K562 (cell line): ENCODE results near the gene PTPN12. TPM values are rescaled to one million over a fixed set of nuclear protein-coding genes. Genes with fewer than 3 reads are reported as not detected.
A peak's percentile ranks its signal among the peaks of the same experiment; 100 is the strongest.

ENCODE experiments used
- ATAC-seq: fragments of 200-7000 bp; cut with Tn5 transposase; 3 replicates; pipeline ENCODE4 v1.9.1; 2020; ENCODE audit warnings: moderate library complexity
- BruUV-seq: library from RNA; stranded (reverse); fragments of 400-500 nt; replicated peaks from 2 replicates; lab custom pipeline; 2021; lab: Mats Ljungman, UMichigan
- CTCF ChIA-PET: fragments of 300-600 bp; formaldehyde crosslinking; extraction: SDS; loops from one replicate; lab custom pipeline; 2021; ENCODE audit warnings: low intra/inter-chr PET ratio; lab: Yijun Ruan, JAX
- POLR2A ChIA-PET: fragments of 300-600, 350-650 bp; sonication (Branson Sonifier 250); formaldehyde crosslinking; extraction: SDS; loops from one replicate; lab custom pipeline; 2021; ENCODE audit warnings: antibody characterized with exemption, inconsistent platforms; lab: Yijun Ruan, JAX
- DNase-seq, 4 experiments: peaks; one replicate each; pipeline versions ENCODE4 v3.0.0 to v3.0.0-alpha.2; 2011 to 2018; ENCODE audit warnings: low spot score in 3 of 4, mixed read lengths in 3 of 4; ENCODE audit errors: extremely low read depth in 1 of 4
- FAIRE-seq: peaks from 2 replicates; lab custom pipeline; 2011; peaks lifted over from hg19 to GRCh38; lab: Jason Lieb, UNC
- H2AFZ ChIP-seq: 2 replicates; pipeline ENCODE4 v1.6.0; 2011; ENCODE audit warnings: low read depth, low read length, control low read depth, inconsistent platforms
- H3K27ac ChIP-seq: fragments of 200-600 bp; 3 replicates; pipeline ENCODE4 v1.8.0; 2011; ENCODE audit warnings: low read depth, mild to moderate bottlenecking, control low read depth, inconsistent platforms, low read length, moderate library complexity, mixed read lengths; ENCODE audit errors: extremely low read depth
- H3K27me3 ChIP-seq, 2 experiments: fragments of 300-600 bp in 1 of 2; 2 replicates in 1 of 2; 3 replicates in 1 of 2; pipeline versions ENCODE4 v1.6.0 to v1.8.0; 2011; ENCODE audit warnings: inconsistent platforms in 2 of 2, low read length in 2 of 2, mild to moderate bottlenecking in 1 of 2, mixed read lengths in 1 of 2, moderate library complexity in 1 of 2; ENCODE audit not compliant: control insufficient read depth in 2 of 2, insufficient read depth in 2 of 2
- H3K36me3 ChIP-seq: fragments of 300-600 bp; 3 replicates; pipeline ENCODE4 v1.8.0; 2011; ENCODE audit warnings: mild to moderate bottlenecking, low read length, inconsistent platforms; ENCODE audit not compliant: control insufficient read depth, insufficient read depth
- H3K4me1 ChIP-seq, 2 experiments: fragments of 200-600 bp in 1 of 2; replicated peaks in 1 of 2; 2 replicates in 1 of 2; 3 replicates in 1 of 2; pipeline versions ENCODE4 v1.5.1 to v1.8.0; 2011; ENCODE audit warnings: inconsistent platforms in 2 of 2, low read length in 2 of 2, mild to moderate bottlenecking in 1 of 2, mixed read lengths in 1 of 2, moderate library complexity in 1 of 2; ENCODE audit not compliant: control insufficient read depth in 2 of 2, insufficient read depth in 2 of 2
- H3K4me2 ChIP-seq: 2 replicates; pipeline ENCODE4 v1.6.1; 2011; ENCODE audit warnings: low read length, control low read depth, inconsistent platforms, mixed read lengths; ENCODE audit not compliant: insufficient read depth
- H3K4me3 ChIP-seq: fragments of 200-600 bp; sonication (generic), shearing (Covaris generic); 2 replicates; pipeline ENCODE4 v1.5.1; 2016; ENCODE audit warnings: control low read depth, inconsistent platforms
- H3K79me2 ChIP-seq: fragments of 200-600 bp; 3 replicates; pipeline ENCODE4 v1.8.0; 2011; ENCODE audit warnings: low read length, inconsistent platforms; ENCODE audit not compliant: control insufficient read depth, insufficient read depth
- H3K9ac ChIP-seq, 2 experiments: 2 replicates each; pipeline versions ENCODE4 v1.6.0 to v1.6.1; 2011; ENCODE audit warnings: low read depth in 2 of 2, low read length in 2 of 2, control low read depth in 1 of 2, inconsistent platforms in 1 of 2, mild to moderate bottlenecking in 1 of 2, mixed read lengths in 1 of 2; ENCODE audit not compliant: insufficient read depth in 1 of 2
- H3K9me1 ChIP-seq: one replicate; pipeline ENCODE4 v1.6.0; 2011; ENCODE audit warnings: inconsistent platforms, mild to moderate bottlenecking, low read length, moderate library complexity; ENCODE audit not compliant: control insufficient read depth, insufficient read depth
- H3K9me3 ChIP-seq: replicated peaks from 2 replicates; pipeline ENCODE4 v1.5.1; 2011; ENCODE audit warnings: low read depth, low read length, inconsistent platforms; ENCODE audit not compliant: control insufficient read depth, insufficient read depth
- H4K20me1 ChIP-seq: replicated peaks from 2 replicates; pipeline ENCODE4 v1.6.1; 2011; ENCODE audit warnings: low read length, inconsistent platforms, mixed read lengths; ENCODE audit not compliant: control insufficient read depth, insufficient read depth
- BRF2 ChIP-seq: IDR thresholded peaks from 3 replicates; pipeline ENCODE4 v1.6.1; 2011; ENCODE audit warnings: borderline replicate concordance, mild to moderate bottlenecking; ENCODE audit not compliant: insufficient read length, insufficient read depth
- CREBBP ChIP-seq: IDR thresholded peaks from one replicate; pipeline ENCODE4 v1.6.1; 2012; ENCODE audit warnings: low read depth, mild to moderate bottlenecking, control low read depth, inconsistent platforms, low read length
- HDAC3 ChIP-seq: fragments of 450-650 bp; IDR thresholded peaks from 2 replicates; pipeline ENCODE4 v1.6.1; 2018; ENCODE audit warnings: borderline replicate concordance, mild to moderate bottlenecking, moderate library complexity; ENCODE audit not compliant: partially characterized antibody
- HMG20A ChIP-seq: fragments of 450-650 bp; formaldehyde crosslinking; conservative IDR thresholded peaks from 2 replicates; pipeline ENCODE4 v1.4.0; 2020; ENCODE audit warnings: mild to moderate bottlenecking, mixed read lengths
- KLF16 ChIP-seq: IDR thresholded peaks from 2 replicates; pipeline ENCODE4 v1.6.1; 2016; ENCODE audit warnings: antibody characterized with exemption
- MCM5 ChIP-seq: fragments of 450-650 bp; IDR thresholded peaks from 2 replicates; pipeline ENCODE4 v1.6.1; 2016; ENCODE audit warnings: low read depth
- MLX ChIP-seq, 2 experiments: fragments of 450-650 bp in 1 of 2; sonication (generic) in 1 of 2; formaldehyde crosslinking; conservative IDR thresholded peaks; 2 replicates each; pipeline versions ENCODE4 v1.4.0 to v1.8.1; 2020 to 2022; ENCODE audit warnings: mild to moderate bottlenecking in 1 of 2, missing genetic modification reagents in 1 of 2
- RBBP5 ChIP-seq: fragments of 200-600 bp; sonication (generic); IDR thresholded peaks from 2 replicates; pipeline ENCODE4 v1.6.1; 2012; ENCODE audit warnings: borderline replicate concordance, mild to moderate bottlenecking, low read length, control low read depth, inconsistent platforms; ENCODE audit not compliant: insufficient read depth, poor library complexity, severe bottlenecking
- RHOXF2B ChIP-seq: fragments of 250-450 bp; sonication (Bioruptor Pico); conservative IDR thresholded peaks from 2 replicates; pipeline ENCODE4 v1.5.1; 2021
- SMAD2 ChIP-seq: fragments of 150-350 bp; IDR thresholded peaks from 2 replicates; pipeline ENCODE4 v1.6.1; 2014; ENCODE audit warnings: low read depth, mild to moderate bottlenecking, low read length
- SMC3 ChIP-seq: conservative IDR thresholded peaks from 2 replicates; pipeline ENCODE4 v1.6.1; 2011; ENCODE audit warnings: low read depth, low read length, improper control_type of control experiment; ENCODE audit not compliant: insufficient read depth
- TSC22D4 ChIP-seq: fragments of 450-650 bp; IDR thresholded peaks from 2 replicates; pipeline ENCODE4 v1.6.1; 2016; ENCODE audit warnings: missing genetic modification characterization, missing biosample characterization, control low read depth
- ZNF165 ChIP-seq: fragments of 250-450 bp; sonication (Bioruptor Pico); IDR thresholded peaks from 2 replicates; pipeline ENCODE4 v1.4.0; 2020; ENCODE audit warnings: borderline replicate concordance
- ZNF280B ChIP-seq: fragments of 250-450 bp; sonication (Bioruptor Pico); IDR thresholded peaks from 2 replicates; pipeline ENCODE4 v1.5.1; 2021; ENCODE audit warnings: mild to moderate bottlenecking
- ZNF3 ChIP-seq: fragments of 250-450 bp; sonication (Bioruptor Pico); IDR thresholded peaks from 2 replicates; pipeline ENCODE4 v1.5.0; 2021; ENCODE audit warnings: mild to moderate bottlenecking, moderate library complexity
- ZNF311 ChIP-seq: fragments of 250-450 bp; sonication (Bioruptor Pico); IDR thresholded peaks from 2 replicates; pipeline ENCODE4 v1.4.0; 2020; ENCODE audit warnings: mild to moderate bottlenecking, moderate library complexity
- WGBS: fragments of 100-300 bp; shearing (Covaris generic); methylation state at CpG from one replicate; pipeline ENCODE4 v1.1.6; 2016; ENCODE audit warnings: low coverage, mixed read lengths; ENCODE audit not compliant: insufficient coverage; ENCODE audit errors: missing lambda C conversion rate; 5-methylcytosine and 5-hydroxymethylcytosine counted together
- in situ Hi-C: fragments of 300-500 bp; cut with MboI; formaldehyde crosslinking; loops from 4 replicates; pipeline ENCODE4 v1.15.0; 2018; ENCODE audit warnings: inconsistent platforms, mixed read lengths
- intact Hi-C: fragments of 100-400 bp; cut with micrococcal nuclease; formaldehyde crosslinking; loops from 2 replicates; pipeline ENCODE4 v1.14.2; 2022
- polyA plus RNA-seq, 8 experiments: library from polyadenylated mRNA; depleted of rRNA in 4 of 8; stranded (reverse) in 5 of 8; unstranded in 3 of 8; fragments of >200 nt; fragmentation: Nextera tagmentation in 2 of 8; fragmentation: Illumina TruSeq in 1 of 8; extraction: Ambion mirVana in 2 of 8; extraction: Trizol in 1 of 8; gene quantifications; 2 replicates each; pipeline versions ENCODE4 v1.2.1 to v1.2.3, GENCODE V29; 2011 to 2014; ENCODE audit warnings: inconsistent platforms in 1 of 8, missing spikeins in 1 of 8
- total RNA-seq, 7 experiments: library from RNA; depleted of rRNA in 6 of 7; stranded (reverse); fragments of >200 nt in 6 of 7; fragmentation: Illumina TruSeq in 2 of 7; extraction: Trizol in 2 of 7; gene quantifications; 2 replicates each; pipeline versions ENCODE4 v1.2.1 to v1.2.3, GENCODE V29; 2011 to 2021; ENCODE audit warnings: low replicate concordance in 1 of 7
- TF ChIP-seq, protein P1 (sequence below), 2 experiments: fragments of 450-650 bp; conservative IDR thresholded peaks; 2 replicates each; pipeline ENCODE4 v1.6.1; 2017; ENCODE audit warnings: mild to moderate bottlenecking in 2 of 2, moderate library complexity in 2 of 2

The PTPN12 gene
- total and polyA plus RNA-seq, 9 of the 15 experiments (the other 6 are each of a cell fraction or from before 2014, with no cell fraction given): 15.3 to 79.8 (median 26.6) TPM

DNA sequence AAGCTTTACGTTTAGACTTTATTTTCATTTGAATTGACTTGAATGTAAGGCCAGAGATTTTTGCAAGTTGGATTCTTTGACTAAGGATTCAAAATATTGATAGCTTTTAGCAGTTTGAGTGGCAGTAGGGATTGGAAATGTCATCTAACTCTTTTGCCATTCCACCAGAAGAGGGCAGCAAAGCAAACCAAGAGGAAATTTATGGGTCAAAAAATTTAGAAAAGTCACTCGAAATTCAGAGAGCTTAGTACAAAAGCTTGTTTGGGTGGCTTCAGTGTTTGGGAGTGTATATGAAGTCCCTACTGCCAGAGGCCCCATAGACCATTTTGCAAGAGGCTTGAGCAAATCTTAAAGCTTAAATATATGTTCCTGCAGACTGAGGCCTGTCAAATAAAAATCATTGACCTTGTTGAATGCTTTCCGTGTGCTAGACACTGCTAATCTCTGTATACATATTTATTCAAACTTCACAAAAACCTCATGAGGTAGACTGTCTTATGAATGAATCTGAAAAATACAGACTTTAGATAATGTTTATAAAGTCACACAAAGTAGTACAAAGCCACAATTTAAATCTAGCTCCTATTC, 114.6 kb downstream of the PTPN12 start:
- Histone ChIP-seq H3K27me3 (no peaks in the 10 kb centered on the region), H3K9ac (no peak overlapping the region), H3K4me1 (no peaks in the 10 kb centered on the region), H3K27ac (no peak overlapping the region), H3K9me3 (no peaks in the 10 kb centered on the region), H3K4me2 (no peak overlapping the region), H3K79me2 (no peaks in the 10 kb centered on the region), H3K36me3 (no peaks in the 10 kb centered on the region), H4K20me1 (no peaks in the 10 kb centered on the region), H2AFZ (no peak overlapping the region), H3K4me3 (no peak overlapping the region), H3K9me1 (no peaks in the 10 kb centered on the region)
- POLR2A ChIA-PET: interaction anchor here (0.7 kb wide), 1 partner anchor 45 kb away, joined by 3 read pairs; the partner anchor contains the start of gene RSBN1L
- intact Hi-C loops (loop anchor here (5.0 to 10.0 kb wide), 4 partner anchors 114 to 573 kb away; partner anchors contain the start of gene PTPN12), in situ Hi-C loops (loop anchor here (25.0 kb wide), 1 partner anchor 561 kb away; no protein-coding TSS in a partner anchor)
- 26% methylated on average over 3 of the region's 3 CpGs for WGBS
- FAIRE-seq (peak; percentile 84), ATAC-seq (peak; percentile 71), DNase-seq (peak; percentile 53 to 72 (median 56))
- CTCF ChIA-PET: interaction anchor here (0.5 to 3.1 kb wide), 2 partner anchors 107 to 776 kb away, joined by 3 to 23 read pairs; no protein-coding TSS in a partner anchor
- no TSS peak for BruUV-seq
- no peak for TF ChIP-seq HDAC3
- no peak for TF ChIP-seq RBBP5
- no peak for TF ChIP-seq TSC22D4 (tag)
- TF ChIP-seq MLX (CRISPR knock-in tag; conservative IDR thresholded peaks at IDR 0.05): no peak
- no peak for TF ChIP-seq KLF16
- TF ChIP-seq RHOXF2B (CRISPR knock-in tag): no peak
- no peak for TF ChIP-seq ZNF165 (CRISPR knock-in tag)
- TF ChIP-seq ZNF3 (CRISPR knock-in tag): no peak
- TF ChIP-seq SMAD2: no peak
- TF ChIP-seq SMC3: peak; percentile 49; the same call in 1 of the 2 replicates
- TF ChIP-seq ZNF280B (CRISPR knock-in tag): no peak
- TF ChIP-seq HMG20A (CRISPR knock-in tag): no peak
- TF ChIP-seq CREBBP: no peak
- TF ChIP-seq MCM5: no peak
- no peak for TF ChIP-seq BRF2
- TF ChIP-seq, protein P1, sequence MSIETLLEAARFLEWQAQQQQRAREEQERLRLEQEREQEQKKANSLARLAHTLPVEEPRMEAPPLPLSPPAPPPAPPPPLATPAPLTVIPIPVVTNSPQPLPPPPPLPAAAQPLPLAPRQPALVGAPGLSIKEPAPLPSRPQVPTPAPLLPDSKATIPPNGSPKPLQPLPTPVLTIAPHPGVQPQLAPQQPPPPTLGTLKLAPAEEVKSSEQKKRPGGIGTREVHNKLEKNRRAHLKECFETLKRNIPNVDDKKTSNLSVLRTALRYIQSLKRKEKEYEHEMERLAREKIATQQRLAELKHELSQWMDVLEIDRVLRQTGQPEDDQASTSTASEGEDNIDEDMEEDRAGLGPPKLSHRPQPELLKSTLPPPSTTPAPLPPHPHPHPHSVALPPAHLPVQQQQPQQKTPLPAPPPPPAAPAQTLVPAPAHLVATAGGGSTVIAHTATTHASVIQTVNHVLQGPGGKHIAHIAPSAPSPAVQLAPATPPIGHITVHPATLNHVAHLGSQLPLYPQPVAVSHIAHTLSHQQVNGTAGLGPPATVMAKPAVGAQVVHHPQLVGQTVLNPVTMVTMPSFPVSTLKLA (conservative IDR thresholded peaks at IDR 0.05): no peak
- no peak for TF ChIP-seq ZNF311
